SK-N-SH treated with all-trans-retinoic acid at 6 μM for 48 hours (cell line): ENCODE results near the gene TRPV4.

ENCODE experiments used
- ESRRG ChIP-seq: fragments of 250-450 bp; sonication (Bioruptor Pico); IDR thresholded peaks from 2 replicates; pipeline ENCODE4 v1.6.1; 2021; ENCODE audit warnings: mild to moderate bottlenecking
- PPARA ChIP-seq: fragments of 250-450 bp; sonication (Bioruptor Pico); IDR thresholded peaks from 2 replicates; pipeline ENCODE4 v1.5.0; 2020; ENCODE audit warnings: mild to moderate bottlenecking, borderline replicate concordance
- SNAI2 ChIP-seq: fragments of 250-450 bp; sonication (Bioruptor Pico); IDR thresholded peaks from 2 replicates; pipeline ENCODE4 v1.5.0; 2020; ENCODE audit warnings: mild to moderate bottlenecking, moderate library complexity
- ZFP3 ChIP-seq: fragments of 250-450 bp; sonication (Bioruptor Pico); IDR thresholded peaks from 2 replicates; pipeline ENCODE4 v1.5.0; 2020; ENCODE audit warnings: mild to moderate bottlenecking, moderate library complexity
- ZFP30 ChIP-seq: fragments of 450-650 bp; formaldehyde crosslinking; IDR thresholded peaks from 2 replicates; pipeline ENCODE4 v1.5.0; 2022; ENCODE audit warnings: mild to moderate bottlenecking, moderate library complexity
- TF ChIP-seq, protein P1 (sequence below): fragments of 250-450 bp; sonication (Bioruptor Pico); IDR thresholded peaks from 2 replicates; pipeline ENCODE4 v1.8.0; 2020; ENCODE audit warnings: mild to moderate bottlenecking, moderate library complexity, borderline replicate concordance
- TF ChIP-seq, protein P2 (sequence below): fragments of 250-450 bp; sonication (Bioruptor Pico); IDR thresholded peaks from 2 replicates; pipeline ENCODE4 v1.5.1; 2021; ENCODE audit warnings: mild to moderate bottlenecking, moderate library complexity

DNA sequence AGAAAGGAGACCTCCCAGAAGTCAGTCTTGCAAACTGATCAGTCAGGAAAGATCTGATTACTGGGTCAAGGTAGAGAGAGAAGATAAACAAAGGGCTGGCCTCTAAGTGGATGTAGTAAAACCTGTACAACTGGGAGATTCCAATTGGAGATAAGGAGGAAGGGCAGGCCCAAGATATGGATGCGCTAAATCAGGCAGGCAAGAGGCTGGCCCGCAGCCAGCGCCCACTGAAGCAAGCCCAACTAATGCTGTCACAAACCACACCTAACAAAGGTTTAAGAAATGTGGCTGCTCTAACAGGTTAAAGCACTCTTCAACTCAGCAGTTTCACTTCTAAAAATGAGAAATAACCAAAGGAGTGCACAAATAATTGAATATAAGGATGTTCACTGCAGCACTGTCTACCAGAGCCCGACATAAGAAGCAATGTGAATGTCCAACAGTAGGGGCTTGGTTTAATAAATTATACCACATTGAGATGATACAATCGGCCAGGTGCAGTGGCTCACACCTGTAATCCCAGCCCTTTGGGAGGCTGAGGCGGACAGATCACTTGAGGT, 42.5 kb upstream of the TRPV4 start:
- TF ChIP-seq, protein P1, sequence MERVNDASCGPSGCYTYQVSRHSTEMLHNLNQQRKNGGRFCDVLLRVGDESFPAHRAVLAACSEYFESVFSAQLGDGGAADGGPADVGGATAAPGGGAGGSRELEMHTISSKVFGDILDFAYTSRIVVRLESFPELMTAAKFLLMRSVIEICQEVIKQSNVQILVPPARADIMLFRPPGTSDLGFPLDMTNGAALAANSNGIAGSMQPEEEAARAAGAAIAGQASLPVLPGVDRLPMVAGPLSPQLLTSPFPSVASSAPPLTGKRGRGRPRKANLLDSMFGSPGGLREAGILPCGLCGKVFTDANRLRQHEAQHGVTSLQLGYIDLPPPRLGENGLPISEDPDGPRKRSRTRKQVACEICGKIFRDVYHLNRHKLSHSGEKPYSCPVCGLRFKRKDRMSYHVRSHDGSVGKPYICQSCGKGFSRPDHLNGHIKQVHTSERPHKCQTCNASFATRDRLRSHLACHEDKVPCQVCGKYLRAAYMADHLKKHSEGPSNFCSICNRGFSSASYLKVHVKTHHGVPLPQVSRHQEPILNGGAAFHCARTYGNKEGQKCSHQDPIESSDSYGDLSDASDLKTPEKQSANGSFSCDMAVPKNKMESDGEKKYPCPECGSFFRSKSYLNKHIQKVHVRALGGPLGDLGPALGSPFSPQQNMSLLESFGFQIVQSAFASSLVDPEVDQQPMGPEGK (CRISPR knock-in tag) = no peak
- TF ChIP-seq PPARA (CRISPR knock-in tag) (no peak), ZFP30 (CRISPR knock-in tag) (no peak), SNAI2 (no peak), ESRRG (CRISPR knock-in tag) (no peak), ZFP3 (no peak)
- TF ChIP-seq, protein P2, sequence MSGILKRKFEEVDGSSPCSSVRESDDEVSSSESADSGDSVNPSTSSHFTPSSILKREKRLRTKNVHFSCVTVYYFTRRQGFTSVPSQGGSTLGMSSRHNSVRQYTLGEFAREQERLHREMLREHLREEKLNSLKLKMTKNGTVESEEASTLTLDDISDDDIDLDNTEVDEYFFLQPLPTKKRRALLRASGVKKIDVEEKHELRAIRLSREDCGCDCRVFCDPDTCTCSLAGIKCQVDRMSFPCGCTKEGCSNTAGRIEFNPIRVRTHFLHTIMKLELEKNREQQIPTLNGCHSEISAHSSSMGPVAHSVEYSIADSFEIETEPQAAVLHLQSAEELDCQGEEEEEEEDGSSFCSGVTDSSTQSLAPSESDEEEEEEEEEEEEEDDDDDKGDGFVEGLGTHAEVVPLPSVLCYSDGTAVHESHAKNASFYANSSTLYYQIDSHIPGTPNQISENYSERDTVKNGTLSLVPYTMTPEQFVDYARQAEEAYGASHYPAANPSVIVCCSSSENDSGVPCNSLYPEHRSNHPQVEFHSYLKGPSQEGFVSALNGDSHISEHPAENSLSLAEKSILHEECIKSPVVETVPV = no peak
